Measurements from ENCODE around the gene PHF20.

PHF20 gene

DNA sequence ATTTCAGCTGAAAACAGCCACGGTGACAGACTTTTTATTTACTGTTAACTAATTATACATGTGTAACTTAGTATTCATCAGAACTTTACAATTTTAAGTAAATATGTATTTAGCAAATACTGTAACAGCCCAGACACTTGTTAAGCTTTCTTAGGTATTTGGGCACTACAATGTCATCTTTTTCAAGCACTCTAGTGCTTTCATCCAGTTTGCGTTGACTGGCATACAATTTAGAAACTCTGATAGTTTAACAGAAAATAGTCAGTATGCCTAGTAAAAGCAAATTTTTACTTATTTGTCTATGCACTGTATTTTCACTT is 40.4 kb upstream of the PHF20 start:
- TF ChIP-seq, protein P1, sequence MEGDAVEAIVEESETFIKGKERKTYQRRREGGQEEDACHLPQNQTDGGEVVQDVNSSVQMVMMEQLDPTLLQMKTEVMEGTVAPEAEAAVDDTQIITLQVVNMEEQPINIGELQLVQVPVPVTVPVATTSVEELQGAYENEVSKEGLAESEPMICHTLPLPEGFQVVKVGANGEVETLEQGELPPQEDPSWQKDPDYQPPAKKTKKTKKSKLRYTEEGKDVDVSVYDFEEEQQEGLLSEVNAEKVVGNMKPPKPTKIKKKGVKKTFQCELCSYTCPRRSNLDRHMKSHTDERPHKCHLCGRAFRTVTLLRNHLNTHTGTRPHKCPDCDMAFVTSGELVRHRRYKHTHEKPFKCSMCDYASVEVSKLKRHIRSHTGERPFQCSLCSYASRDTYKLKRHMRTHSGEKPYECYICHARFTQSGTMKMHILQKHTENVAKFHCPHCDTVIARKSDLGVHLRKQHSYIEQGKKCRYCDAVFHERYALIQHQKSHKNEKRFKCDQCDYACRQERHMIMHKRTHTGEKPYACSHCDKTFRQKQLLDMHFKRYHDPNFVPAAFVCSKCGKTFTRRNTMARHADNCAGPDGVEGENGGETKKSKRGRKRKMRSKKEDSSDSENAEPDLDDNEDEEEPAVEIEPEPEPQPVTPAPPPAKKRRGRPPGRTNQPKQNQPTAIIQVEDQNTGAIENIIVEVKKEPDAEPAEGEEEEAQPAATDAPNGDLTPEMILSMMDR (IDR thresholded peaks at IDR 0.05) = no peak

GRCh38 chr20:35731862-35732643 is 39.8 kb upstream of the PHF20 start:
- TF ChIP-seq, protein P1 (IDR thresholded peaks at IDR 0.05) = no peak

GRCh38 chr20:35732644-35732982 is 39.2 kb upstream of the PHF20 start:
- TF ChIP-seq, protein P1 (IDR thresholded peaks at IDR 0.05) = no peak

DNA sequence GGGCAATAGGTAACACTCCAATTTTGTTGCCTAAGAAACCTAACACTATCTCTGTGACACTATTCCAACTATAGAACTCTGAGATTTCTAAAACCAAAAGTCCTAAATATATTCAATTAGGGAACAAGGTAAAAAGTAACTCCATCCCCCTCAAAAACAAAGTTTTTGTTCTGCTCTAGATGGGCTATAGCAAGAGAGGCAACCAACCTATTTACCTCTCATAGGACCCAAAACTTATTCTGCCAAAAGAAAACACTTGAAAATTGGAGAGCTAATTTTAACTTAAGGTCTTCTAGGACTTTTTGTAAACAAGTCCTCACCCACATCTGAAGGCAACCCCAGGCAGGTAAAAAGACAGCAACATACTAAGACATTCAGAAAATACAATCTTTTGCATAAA is 37.4 kb upstream of the PHF20 start:
- TF ChIP-seq, protein P1 (IDR thresholded peaks at IDR 0.05) = no peak

DNA sequence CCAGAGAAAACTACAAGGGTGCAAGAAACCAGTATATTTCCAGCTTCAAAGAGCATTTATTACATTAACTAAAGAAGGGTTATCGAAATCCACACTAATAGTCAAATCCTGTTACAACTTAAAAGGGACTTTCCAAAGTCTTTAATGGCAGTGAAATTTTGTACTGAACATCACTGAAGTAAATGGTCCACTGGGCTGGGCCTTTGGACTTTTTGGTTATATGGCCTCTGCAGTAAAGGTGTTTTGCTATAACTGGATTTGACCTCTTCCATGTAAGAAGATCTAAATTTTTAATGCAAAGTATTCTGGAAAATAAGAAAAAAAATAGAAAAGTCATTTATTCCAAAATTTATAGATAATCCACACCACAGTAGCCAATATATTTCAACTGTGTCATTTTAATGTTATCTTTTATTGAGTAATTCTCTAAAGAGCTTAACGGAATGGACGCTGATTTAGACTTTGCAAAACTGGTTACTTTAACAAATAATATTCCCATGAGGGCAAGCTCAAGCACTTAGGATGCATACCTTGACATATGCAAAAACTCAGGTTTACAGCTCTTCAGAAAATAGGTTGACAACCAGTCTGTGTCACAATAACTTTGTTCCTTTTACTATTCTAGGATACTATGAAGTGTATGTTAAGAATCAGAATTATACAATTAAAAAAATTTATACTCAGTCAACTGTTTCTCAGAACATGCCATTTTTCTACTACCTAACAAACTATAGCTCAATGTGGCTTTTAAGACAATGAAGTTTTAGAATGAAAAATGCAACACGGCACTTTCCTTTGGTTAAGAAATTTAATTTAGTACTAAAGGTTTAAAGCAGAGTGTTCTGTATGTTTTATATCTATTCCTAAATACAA is 36.8 kb upstream of the PHF20 start:
- TF ChIP-seq, protein P1 (IDR thresholded peaks at IDR 0.05) = no peak

GRCh38 chr20:35735826-35736470 is 35.9 kb upstream of the PHF20 start:
- TF ChIP-seq, protein P1 (IDR thresholded peaks at IDR 0.05) = no peak

- TF ChIP-seq, protein P1 (IDR thresholded peaks at IDR 0.05) = no peak
Observed at GRCh38 chr20:35737865-35738333, 33.9 kb upstream of the PHF20 start.
